Inferior parietal cortex (tissue), 1 donor: ENCODE data around the gene LKAAEAR1.

Experiments
- DNase-seq: peaks from one replicate; pipeline ENCODE4 v3.0.0-alpha.2; 2016; ENCODE audit errors: extremely low spot score

Gene LKAAEAR1

DNA sequence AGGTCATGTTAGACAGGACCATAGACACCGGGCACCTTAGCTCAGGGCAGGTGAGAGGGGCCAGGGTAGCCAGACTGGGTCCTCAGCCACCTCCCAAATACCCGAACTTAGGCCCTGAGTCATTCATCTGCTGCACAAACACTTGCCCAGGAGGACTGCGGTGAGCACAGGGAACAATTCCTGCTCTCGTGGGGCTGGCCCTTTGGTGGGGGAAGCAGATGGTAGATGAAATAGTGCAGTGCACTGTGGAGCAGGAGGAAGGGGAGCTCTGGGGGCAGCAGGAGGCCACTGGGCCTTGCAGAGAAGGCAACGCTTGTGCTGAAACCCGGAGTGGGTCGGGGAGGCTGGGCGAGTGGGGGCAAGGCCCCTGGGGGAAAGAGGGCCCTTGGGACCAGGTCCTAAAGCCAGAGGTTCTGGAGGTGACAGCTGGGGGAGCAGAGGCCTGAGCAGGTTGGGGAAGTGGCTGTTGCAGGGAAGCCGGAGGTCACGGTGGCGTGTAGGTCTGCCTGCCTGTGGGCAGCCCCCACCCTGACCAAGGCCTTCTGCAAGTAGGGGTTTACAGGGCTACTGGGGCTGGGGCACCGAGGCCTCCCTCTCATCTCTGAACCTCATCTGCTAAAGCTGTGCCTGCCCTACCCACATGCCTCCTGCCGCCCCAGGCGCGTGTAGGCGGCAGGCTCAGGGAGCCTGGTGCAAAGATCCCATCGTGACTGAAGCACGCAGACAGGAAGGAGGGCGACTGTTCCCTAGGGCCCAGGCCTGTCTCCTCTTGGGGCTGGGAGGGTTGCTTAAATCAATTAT lies 27.8 kb upstream of the LKAAEAR1 start:
- DNase-seq, result no peak

DNA sequence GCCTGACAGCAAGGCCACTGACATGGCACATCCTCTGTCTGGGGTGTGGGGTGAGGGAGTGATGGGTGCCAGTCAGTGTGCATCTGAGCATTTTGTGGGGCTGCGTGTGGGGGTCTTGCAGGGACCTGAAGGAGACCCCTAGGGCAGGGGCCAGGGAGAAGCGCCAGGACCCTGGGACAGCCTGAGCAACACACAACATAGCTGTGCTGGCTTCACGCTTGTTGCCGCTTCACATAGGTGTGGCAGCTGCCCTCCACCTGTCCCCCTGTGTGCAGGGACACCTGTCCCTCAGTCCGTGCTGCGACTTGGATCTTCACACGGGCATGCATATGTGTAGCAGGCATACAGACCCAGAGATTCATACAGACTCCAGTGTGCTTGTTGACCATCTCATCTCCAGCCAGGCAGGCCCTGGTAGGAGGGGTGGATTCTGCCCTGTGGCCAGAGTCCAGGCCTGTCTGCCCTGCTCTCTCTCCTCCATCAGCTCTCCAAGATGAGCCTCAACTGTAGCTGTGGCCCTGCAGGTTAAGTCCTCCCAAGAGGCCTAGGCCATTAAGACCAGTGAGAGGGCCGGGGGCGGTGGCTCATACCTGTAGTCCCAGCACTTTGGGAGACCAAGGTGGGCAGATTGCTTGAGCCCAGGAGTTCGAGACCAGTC lies 26.3 kb upstream of the LKAAEAR1 start:
- DNase-seq, result no peak

DNA sequence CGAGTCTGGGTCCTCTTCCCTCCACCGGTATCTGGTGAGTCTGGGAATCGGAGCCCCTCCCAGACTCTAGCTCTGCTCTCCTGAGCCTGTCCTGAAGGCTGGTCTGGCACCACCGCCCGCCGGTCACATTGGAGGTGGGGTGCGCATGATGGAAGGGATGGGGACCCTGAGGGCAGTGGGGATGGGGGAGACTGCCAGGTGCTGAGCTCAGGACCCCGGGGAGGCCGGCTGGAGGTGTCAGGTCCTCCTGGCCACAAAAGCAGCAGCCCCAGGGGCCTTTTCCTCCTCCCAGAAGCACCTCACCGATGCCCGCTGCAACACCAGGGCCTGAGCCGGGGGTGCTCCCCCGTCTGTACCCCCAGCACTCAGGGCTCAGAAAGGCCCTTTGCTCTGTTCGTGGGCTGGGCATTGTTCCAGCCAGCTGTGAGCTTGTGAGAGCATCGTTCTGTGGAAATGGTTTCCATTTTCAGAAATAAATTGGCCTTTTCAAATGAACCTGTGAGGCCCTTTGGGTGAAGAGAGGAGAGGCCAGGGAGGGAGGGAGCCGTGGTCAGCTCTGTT lies 25.7 kb upstream of the LKAAEAR1 start:
- DNase-seq, result no peak

DNA sequence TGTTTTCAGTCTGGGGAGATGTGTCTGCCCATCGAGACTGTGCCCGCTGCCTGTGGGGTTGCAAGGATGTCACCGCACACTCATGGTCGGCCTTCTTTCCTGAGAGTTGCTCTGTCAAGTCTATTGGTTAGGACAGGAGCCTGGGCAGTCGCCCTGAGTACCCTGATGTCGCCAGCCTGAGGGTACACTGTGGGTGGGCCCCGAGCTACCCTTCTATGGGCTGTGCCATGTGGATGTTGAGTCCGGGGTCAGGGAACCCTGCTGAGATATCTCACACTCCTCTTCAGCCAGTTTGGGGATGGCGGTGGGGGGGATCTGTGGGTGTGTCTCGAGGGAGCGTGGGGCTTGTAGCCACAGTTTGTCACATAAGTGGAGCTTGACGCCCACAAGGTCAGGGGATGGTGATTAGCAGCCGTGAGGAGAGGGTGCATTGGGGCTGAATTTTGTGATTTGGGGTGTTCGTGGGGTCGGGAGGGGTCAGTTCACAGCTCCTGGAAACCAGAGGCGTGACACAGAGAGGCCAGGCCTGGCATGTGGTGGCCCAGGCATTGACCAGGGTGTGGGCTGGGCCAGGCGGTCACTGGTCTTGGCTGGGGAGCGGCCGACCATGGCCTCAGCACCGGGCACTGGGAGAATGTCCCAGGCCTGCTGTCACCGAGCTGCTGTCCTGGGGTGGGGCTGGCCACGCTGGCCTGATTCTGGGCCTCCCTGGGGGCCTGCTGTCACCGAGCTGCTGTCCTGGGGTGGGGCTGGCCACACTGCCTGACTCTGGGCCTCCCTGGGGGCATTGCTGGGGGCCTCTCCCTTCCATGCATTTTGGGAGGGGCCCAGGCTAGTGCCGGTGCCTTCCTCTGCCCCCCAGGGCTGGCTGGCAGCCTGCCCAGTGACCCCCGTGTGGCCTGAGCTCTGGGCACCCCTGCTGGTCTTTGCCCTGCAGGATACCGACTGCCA lies 24.8 kb upstream of the LKAAEAR1 start:
- DNase-seq, result no peak

GRCh38 chr20:64107736-64108457 lies 23.7 kb upstream of the LKAAEAR1 start:
- no peak for DNase-seq

GRCh38 chr20:64106981-64107735 lies 23.0 kb upstream of the LKAAEAR1 start, which contains the start of gene NPBWR2:
NPBWR2 (minus strand) TSS chr20:64107565; CDS start chr20:64106831, 734 bp downstream.
- no peak for DNase-seq

GRCh38 chr20:64106435-64106961 lies 22.3 kb upstream of the LKAAEAR1 start:
- no peak for DNase-seq

- DNase-seq, result no peak
Observed at GRCh38 chr20:64105846-64106434, 21.7 kb upstream of the LKAAEAR1 start.

DNA sequence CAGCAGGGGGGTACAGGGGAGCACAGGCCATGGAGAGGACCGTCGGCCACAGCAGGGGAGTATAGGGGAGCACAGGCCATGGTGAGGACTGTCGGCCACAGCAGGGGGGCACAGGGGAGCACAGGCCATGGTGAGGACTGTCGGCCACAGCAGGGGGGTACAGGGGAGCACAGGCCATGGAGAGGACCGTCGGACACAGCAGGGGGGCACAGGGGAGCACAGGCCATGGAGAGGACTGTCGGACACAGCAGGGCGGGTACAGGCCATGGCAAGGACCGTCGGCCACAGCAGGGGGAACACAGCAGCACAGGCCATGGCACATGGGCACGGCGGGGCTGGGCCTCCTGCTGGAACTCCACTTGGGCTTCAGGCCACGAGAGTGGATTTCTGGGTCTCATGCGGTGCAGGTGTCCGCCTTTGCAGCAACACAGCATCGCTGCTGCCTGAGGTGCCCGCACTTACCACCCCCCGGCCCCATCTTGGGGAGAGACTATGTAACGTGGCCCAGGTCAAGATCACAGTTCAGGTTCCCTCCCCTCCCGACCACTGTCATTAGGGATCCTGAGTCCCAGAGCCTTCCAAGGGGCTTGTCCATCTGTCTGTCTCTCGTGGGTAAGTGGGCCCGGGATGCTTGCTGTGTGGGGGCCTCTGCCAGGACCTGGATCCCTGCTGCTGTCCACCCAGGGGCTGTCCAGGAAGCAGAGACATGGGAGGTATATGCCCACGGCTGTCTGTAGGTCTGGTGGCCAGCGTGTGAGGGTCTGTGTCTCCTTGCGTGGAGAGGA lies 20.7 kb upstream of the LKAAEAR1 start:
- no peak for DNase-seq

- no peak for DNase-seq
Observed at GRCh38 chr20:64103871-64104666, 19.9 kb upstream of the LKAAEAR1 start.

- no peak for DNase-seq
Observed at GRCh38 chr20:64102647-64103354, 18.6 kb upstream of the LKAAEAR1 start.

DNA sequence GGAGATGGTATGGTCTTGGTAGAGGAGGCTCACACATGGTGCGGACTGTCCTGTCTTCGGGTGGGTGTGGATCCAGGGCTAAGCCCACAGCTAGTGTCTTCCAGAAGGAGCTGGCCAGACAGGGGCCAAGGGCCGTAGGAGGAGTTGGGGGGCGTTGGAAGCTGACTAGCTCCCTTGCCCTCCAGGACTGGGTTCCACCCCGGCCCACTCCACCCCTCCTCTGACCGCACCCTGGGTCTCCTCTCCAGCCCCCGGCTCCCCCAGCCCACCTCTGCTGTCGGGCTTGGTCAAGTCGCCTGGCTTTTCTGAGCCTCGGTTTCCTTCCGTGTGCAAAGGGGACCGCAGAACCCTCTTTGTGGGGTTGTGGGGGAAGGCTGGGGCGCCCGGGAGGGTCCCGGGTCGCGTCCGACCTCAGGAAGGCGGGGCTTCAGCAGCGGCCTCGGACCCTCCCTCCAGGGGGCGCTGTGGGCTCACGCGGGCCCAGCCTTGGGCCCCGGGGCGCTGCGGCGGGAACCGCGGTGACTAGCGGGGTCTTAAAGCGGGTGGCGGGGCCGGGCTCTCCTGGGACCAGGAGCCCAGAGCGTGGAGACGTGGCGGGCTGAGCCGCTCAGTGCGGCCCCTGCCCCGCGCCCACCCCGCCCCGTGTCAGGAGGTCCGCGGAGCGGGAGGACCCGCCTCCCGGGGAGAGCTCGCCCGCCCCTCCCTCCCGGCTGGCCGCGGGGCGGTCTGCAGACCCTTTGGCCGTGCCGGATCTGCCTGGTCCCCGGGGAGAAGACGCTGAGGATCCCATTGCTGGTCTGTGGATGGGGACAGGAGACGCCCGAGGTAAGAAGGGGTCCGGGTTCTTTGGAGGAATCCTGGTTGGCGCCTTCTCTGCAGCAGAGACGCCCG lies 17.8 kb upstream of the LKAAEAR1 start:
- no peak for DNase-seq

GRCh38 chr20:64100946-64101688 lies 16.9 kb upstream of the LKAAEAR1 start:
- DNase-seq, result no peak

DNA sequence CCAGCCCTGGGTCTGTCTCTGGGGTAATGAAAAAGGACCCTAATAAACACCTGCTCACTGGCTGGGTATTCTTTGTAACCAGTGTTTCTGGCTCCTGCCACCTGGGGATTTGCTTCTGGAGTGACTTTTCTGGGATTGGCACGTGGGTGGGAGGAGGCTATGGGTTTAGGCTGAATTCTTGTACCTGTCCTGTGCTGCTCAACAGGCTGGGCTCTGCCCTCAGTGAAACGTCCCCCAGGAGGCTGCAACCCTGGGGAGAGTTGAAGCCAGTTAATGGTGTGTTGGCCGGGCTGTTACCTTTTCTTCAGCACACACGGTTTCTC lies 16.3 kb upstream of the LKAAEAR1 start:
- no peak for DNase-seq

DNA sequence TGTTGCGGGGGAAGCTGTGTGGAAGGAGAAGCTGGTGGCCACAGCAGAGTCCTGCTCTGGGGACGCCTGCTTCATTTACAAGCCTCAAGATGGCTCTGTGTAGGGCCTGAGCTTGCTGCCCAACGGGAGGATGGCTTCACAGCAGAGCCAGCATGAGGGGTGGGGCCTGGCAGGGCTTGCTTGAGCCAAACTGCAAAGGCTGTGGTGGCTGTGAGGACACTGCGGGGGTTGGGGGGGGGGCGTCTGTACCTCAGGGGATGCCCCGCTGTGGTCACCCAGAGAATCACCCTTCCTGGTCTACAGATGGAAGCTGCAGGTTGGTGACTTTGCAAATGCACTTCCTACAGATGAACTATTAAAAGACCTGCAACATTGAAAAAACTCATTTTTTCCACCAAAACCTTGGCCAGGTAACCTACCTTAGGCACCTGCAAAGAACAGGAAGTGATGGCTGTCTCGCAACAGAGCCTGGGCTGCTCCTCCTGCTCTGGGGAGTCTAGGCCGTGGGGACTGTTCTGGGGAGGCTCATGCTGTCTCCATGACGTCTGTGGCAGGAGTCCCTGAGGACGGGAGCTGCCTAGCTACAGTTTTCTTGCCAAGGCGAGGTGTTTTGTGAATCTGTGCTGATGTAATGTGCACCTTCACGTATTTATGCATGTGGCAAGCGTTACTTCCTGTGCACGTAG lies 15.8 kb upstream of the LKAAEAR1 start:
- DNase-seq, result no peak
